AG10803 (cell line): ENCODE measurements around the gene STRBP.
"Not testable (repeated sequence)": the region's sequence is repeated elsewhere in the genome, so short reads cannot be mapped to it uniquely, and the experiment has no call there.

Experiments used
- DNase-seq: peaks from one replicate; pipeline ENCODE4 v3.0.0; 2010; ENCODE audit warnings: low read depth
- H3K4me3 ChIP-seq: 2 replicates; pipeline ENCODE4 v1.5.1; 2011; ENCODE audit warnings: mild to moderate bottlenecking, low read length, control low read depth
- CTCF ChIP-seq: conservative IDR thresholded peaks from 2 replicates; pipeline ENCODE4 v1.5.1; 2011; ENCODE audit warnings: mild to moderate bottlenecking, low read length, control low read depth, inconsistent platforms

Gene STRBP

GRCh38 chr9:123196124-123196523 is 72.3 kb downstream of the STRBP start:
- TF ChIP-seq CTCF = no peak
- no peak for DNase-seq

DNA sequence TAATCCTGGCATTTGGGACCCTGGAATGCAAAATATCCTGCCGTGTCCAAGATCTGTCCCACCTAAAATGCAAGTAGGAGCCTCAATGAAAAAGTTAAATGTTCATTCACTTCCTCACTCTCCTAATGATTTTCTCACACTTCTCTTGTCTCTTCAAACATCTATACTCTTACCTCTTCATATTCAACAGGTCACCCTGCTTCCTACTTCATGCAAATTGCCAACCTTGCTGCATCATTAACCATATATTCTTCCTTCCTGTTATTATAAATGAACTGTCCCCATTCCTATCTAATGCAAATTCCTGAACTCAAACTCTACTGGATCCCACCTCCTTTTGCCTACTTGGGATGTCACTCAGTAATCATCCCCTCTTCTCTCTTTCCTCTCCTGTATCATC is 74.4 kb downstream of the STRBP start:
- DNase-seq = no peak
- no peak for TF ChIP-seq CTCF
- H3K4me3 ChIP-seq = no peak overlapping the region

More at GRCh38 chr9:123196124-123196523, 72.3 kb downstream of the STRBP start:
- H3K4me3 ChIP-seq = no peak overlapping the region

- no peak for DNase-seq
- no peak overlapping the region for H3K4me3 ChIP-seq
- TF ChIP-seq CTCF = no peak
Measured at GRCh38 chr9:123191680-123192079, 76.7 kb downstream of the STRBP start.

- no peak for DNase-seq
- no peak overlapping the region for H3K4me3 ChIP-seq
- TF ChIP-seq CTCF = no peak
Measured at GRCh38 chr9:123191260-123191659, 77.1 kb downstream of the STRBP start.

GRCh38 chr9:123187131-123187530 is 81.3 kb downstream of the STRBP start:
- DNase-seq = no peak
- no peak overlapping the region for H3K4me3 ChIP-seq
- TF ChIP-seq CTCF = no peak

GRCh38 chr9:123186029-123186428 is 82.4 kb downstream of the STRBP start:
- not testable (repeated sequence) for DNase-seq

DNA sequence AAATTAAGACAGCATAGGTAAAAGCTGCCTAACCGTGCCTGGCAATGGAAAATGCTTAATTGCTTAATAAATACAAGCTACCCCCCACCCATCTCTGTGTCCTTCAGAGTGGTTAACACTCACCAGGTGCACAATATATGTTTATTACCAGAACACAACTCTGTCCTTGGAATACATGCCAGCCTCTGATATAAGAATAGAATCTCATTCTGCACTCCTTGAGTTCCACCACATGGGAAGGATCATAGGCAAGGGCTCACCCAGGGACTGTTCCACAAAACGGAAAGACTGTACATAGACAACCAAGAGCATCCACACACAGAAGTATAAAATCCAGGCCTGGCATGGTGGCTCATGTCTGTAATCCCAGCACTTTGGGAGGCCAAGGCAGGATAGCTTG is 91.4 kb downstream of the STRBP start:
- no peak for DNase-seq
- no peak overlapping the region for H3K4me3 ChIP-seq
- TF ChIP-seq CTCF = no peak

More at GRCh38 chr9:123186029-123186428, 82.4 kb downstream of the STRBP start:
- not testable (repeated sequence) for H3K4me3 ChIP-seq
